Spinal cord (tissue), 10 donors: ENCODE measurements around the gene C8A. TPM values are rescaled to one million over a fixed set of nuclear protein-coding genes. Genes with fewer than 3 reads are reported as not detected.

Experiments used
- DNase-seq, 6 donors: peaks; one replicate each; pipeline versions ENCODE4 v3.0.0 to v3.0.0-alpha.2; 2013 to 2015; ENCODE audit warnings: low spot score in 6 of 6, low read depth in 4 of 6
- H3K27ac ChIP-seq: one replicate; pipeline ENCODE4 v1.5.1; 2013; ENCODE audit warnings: low read depth, low read length, control low read depth
- H3K27me3 ChIP-seq: one replicate; pipeline ENCODE4 v1.6.1; 2013; ENCODE audit warnings: low read length; ENCODE audit not compliant: control insufficient read depth, insufficient read depth
- H3K36me3 ChIP-seq: one replicate; pipeline ENCODE4 v1.6.1; 2013; ENCODE audit warnings: low read length; ENCODE audit not compliant: control insufficient read depth, insufficient read depth
- H3K4me1 ChIP-seq: one replicate; pipeline ENCODE4 v1.6.1; 2013; ENCODE audit warnings: low read length; ENCODE audit not compliant: control insufficient read depth, insufficient read depth
- H3K4me3 ChIP-seq: one replicate; pipeline ENCODE4 v1.5.1; 2013; ENCODE audit warnings: low read depth, low read length, control low read depth
- H3K9me3 ChIP-seq: one replicate; pipeline ENCODE4 v1.6.1; 2013; ENCODE audit warnings: low read length; ENCODE audit not compliant: control insufficient read depth, insufficient read depth
- WGBS: methylation state at CpG from one replicate; pipeline ENCODE4 v1.1.5; 2013; ENCODE audit warnings: missing lambda C conversion rate; ENCODE audit not compliant: insufficient coverage; 5-methylcytosine and 5-hydroxymethylcytosine counted together
- polyA plus RNA-seq, 2 donors: library from polyadenylated mRNA; unstranded; fragments of 120-200 nt; gene quantifications; one replicate each; pipeline ENCODE4 v1.2.1, GENCODE V29; 2013; ENCODE audit not compliant: insufficient read length in 2 of 2
- total RNA-seq, 2 donors: library from RNA; depleted of rRNA in 1 of 2; stranded (reverse); fragments of 120-200 nt in 1 of 2; fragments of >200 nt in 1 of 2; gene quantifications; one replicate each; pipeline versions ENCODE4 v1.2.3 to v1.2.4, GENCODE V29; 2013 to 2014
- donor health status: healthy.

Gene C8A
- total and polyA plus RNA-seq, 4 donors: 0.06 TPM; not detected in 3

GRCh38 chr1:56868761-56869160 is 14.2 kb downstream of the C8A start:
- no peaks in the 10 kb centered on the region for H3K36me3 ChIP-seq
- H3K27ac ChIP-seq: no peak overlapping the region
- H3K9me3 ChIP-seq: no peaks in the 10 kb centered on the region
- no peaks in the 10 kb centered on the region for H3K4me1 ChIP-seq
- no peak overlapping the region for H3K4me3 ChIP-seq
- DNase-seq: no peak
- WGBS: no CpG with 5 or more reads among the region's 2 CpGs
- H3K27me3 ChIP-seq: no peaks in the 10 kb centered on the region

GRCh38 chr1:56872597-56872996 is 18.0 kb downstream of the C8A start:
- H3K27me3 ChIP-seq: no peaks in the 10 kb centered on the region
- DNase-seq: peak in 1 of 6 donors; percentile 40
- no peak overlapping the region for H3K27ac ChIP-seq
- no peaks in the 10 kb centered on the region for H3K4me1 ChIP-seq
- H3K36me3 ChIP-seq: no peaks in the 10 kb centered on the region
- H3K9me3 ChIP-seq: no peaks in the 10 kb centered on the region
- H3K4me3 ChIP-seq: no peak overlapping the region

- Histone ChIP-seq H3K4me3 (no peak overlapping the region), H3K4me1 (no peaks in the 10 kb centered on the region), H3K27ac (no peak overlapping the region), H3K9me3 (no peaks in the 10 kb centered on the region), H3K36me3 (no peaks in the 10 kb centered on the region), H3K27me3 (no peaks in the 10 kb centered on the region)
- DNase-seq: no peak
- no CpG with 5 or more reads among the region's 1 CpG for WGBS
Observed at GRCh38 chr1:56873213-56873612, 18.6 kb downstream of the C8A start.

GRCh38 chr1:56874689-56875088 is 20.1 kb downstream of the C8A start:
- no peak for DNase-seq
- no peak overlapping the region for H3K27ac ChIP-seq
- no peaks in the 10 kb centered on the region for H3K36me3 ChIP-seq
- H3K4me1 ChIP-seq: no peaks in the 10 kb centered on the region
- H3K4me3 ChIP-seq: no peak overlapping the region
- H3K9me3 ChIP-seq: no peaks in the 10 kb centered on the region
- WGBS: 92% methylated on average over 4 of the region's 4 CpGs
- no peaks in the 10 kb centered on the region for H3K27me3 ChIP-seq

- Histone ChIP-seq H3K9me3 (no peaks in the 10 kb centered on the region), H3K36me3 (no peaks in the 10 kb centered on the region), H3K4me3 (no peak overlapping the region), H3K27ac (no peak overlapping the region), H3K27me3 (no peaks in the 10 kb centered on the region), H3K4me1 (no peaks in the 10 kb centered on the region)
- peak in 1 of 6 donors; percentile 57 for DNase-seq
- 25% methylated on average over 1 of the region's 3 CpGs for WGBS
Observed at GRCh38 chr1:56877973-56878372, 23.4 kb downstream of the C8A start.

GRCh38 chr1:56880774-56881173 is 26.2 kb downstream of the C8A start:
- Histone ChIP-seq H3K27ac (no peak overlapping the region), H3K4me3 (no peak overlapping the region), H3K27me3 (no peaks in the 10 kb centered on the region), H3K4me1 (no peaks in the 10 kb centered on the region), H3K9me3 (no peaks in the 10 kb centered on the region), H3K36me3 (no peaks in the 10 kb centered on the region)
- no peak for DNase-seq
- WGBS: no CpG with 5 or more reads among the region's 1 CpG

- Histone ChIP-seq H3K9me3 (no peaks in the 10 kb centered on the region), H3K27ac (no peak overlapping the region), H3K4me1 (no peaks in the 10 kb centered on the region), H3K4me3 (no peak overlapping the region), H3K36me3 (no peaks in the 10 kb centered on the region), H3K27me3 (no peaks in the 10 kb centered on the region)
- no peak for DNase-seq
- 89% methylated on average over 3 of the region's 6 CpGs for WGBS
Observed at GRCh38 chr1:56881417-56881816, 26.8 kb downstream of the C8A start.

GRCh38 chr1:56890229-56890628 is 35.6 kb downstream of the C8A start:
- no peaks in the 10 kb centered on the region for H3K4me1 ChIP-seq
- WGBS: 89% methylated on average over 2 of the region's 3 CpGs
- no peaks in the 10 kb centered on the region for H3K36me3 ChIP-seq
- H3K9me3 ChIP-seq: no peaks in the 10 kb centered on the region
- DNase-seq: no peak
- H3K27ac ChIP-seq: no peak overlapping the region
- no peak overlapping the region for H3K4me3 ChIP-seq
- no peaks in the 10 kb centered on the region for H3K27me3 ChIP-seq

GRCh38 chr1:56894014-56894413 is 39.4 kb downstream of the C8A start:
- H3K27ac ChIP-seq: no peak overlapping the region
- H3K36me3 ChIP-seq: no peaks in the 10 kb centered on the region
- H3K27me3 ChIP-seq: no peaks in the 10 kb centered on the region
- DNase-seq: no peak
- no peaks in the 10 kb centered on the region for H3K4me1 ChIP-seq
- H3K4me3 ChIP-seq: no peak overlapping the region
- H3K9me3 ChIP-seq: no peaks in the 10 kb centered on the region

GRCh38 chr1:56897150-56898004 is 42.8 kb downstream of the C8A start:
- Histone ChIP-seq H3K4me1 (no peaks in the 10 kb centered on the region), H3K9me3 (no peaks in the 10 kb centered on the region), H3K4me3 (no peak overlapping the region), H3K36me3 (no peaks in the 10 kb centered on the region), H3K27me3 (no peaks in the 10 kb centered on the region), H3K27ac (no peak overlapping the region)
- DNase-seq: no peak
- WGBS: 76% methylated on average over 1 of the region's 6 CpGs
